GM12891 (cell line): ENCODE data around the gene ZSCAN31.

Experiments used
- POLR2A ChIP-seq: IDR thresholded peaks from 2 replicates; pipeline ENCODE4 v1.6.1; 2011; ENCODE audit warnings: low read depth, low read length, control low read depth
- POLR2AphosphoS5 ChIP-seq: IDR thresholded peaks from 2 replicates; pipeline ENCODE4 v1.6.1; 2011; ENCODE audit warnings: low read depth, low read length, control low read depth

GRCh38 chr6:28371706-28372451 lies 35.9 kb upstream of the ZSCAN31 start:
- no peak for TF ChIP-seq POLR2AphosphoS5
- no peak for TF ChIP-seq POLR2A
